Breast epithelium (tissue), 3 donors: ENCODE results near the gene H2AZ1.

ENCODE experiments used
- POLR2A ChIP-seq: fragments of 450-650 bp; IDR thresholded peaks from one replicate; pipeline ENCODE4 v1.6.1; 2016; ENCODE audit warnings: antibody characterized with exemption, mild to moderate bottlenecking, moderate library complexity
- POLR2AphosphoS5 ChIP-seq, 3 donors: sonication (generic); formaldehyde crosslinking; IDR thresholded peaks; one replicate each; pipeline ENCODE4 v1.6.1; 2017; ENCODE audit warnings: antibody characterized with exemption in 3 of 3
- TF ChIP-seq, protein P1 (sequence below), 3 donors: fragments of 450-650 bp; IDR thresholded peaks; one replicate each; pipeline ENCODE4 v1.5.1; 2016 to 2017; ENCODE audit warnings: antibody characterized with exemption in 3 of 3, mild to moderate bottlenecking in 3 of 3, moderate library complexity in 3 of 3

DNA sequence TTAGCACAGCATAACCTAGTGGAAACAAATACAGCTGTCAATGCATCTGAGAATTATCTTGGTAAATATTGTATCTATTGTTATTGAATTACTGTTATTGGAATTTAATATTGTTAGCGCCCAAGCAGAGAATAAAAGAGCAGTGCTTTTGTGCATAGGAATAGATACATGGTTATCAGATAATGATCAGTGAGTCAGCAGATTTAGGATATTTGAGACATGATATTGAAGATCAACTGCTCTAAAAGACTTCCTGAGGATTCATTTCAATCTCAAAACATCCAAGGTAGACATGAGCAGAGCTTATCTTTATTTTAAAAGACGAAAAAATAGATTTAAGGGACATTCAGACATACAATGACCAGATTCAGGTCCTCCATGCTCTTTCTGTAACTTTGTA, 10.6 kb upstream of the H2AZ1 start:
- no peak for TF ChIP-seq POLR2AphosphoS5 (IDR thresholded peaks at IDR 0.05)
- TF ChIP-seq POLR2A: no peak
- TF ChIP-seq, protein P1, sequence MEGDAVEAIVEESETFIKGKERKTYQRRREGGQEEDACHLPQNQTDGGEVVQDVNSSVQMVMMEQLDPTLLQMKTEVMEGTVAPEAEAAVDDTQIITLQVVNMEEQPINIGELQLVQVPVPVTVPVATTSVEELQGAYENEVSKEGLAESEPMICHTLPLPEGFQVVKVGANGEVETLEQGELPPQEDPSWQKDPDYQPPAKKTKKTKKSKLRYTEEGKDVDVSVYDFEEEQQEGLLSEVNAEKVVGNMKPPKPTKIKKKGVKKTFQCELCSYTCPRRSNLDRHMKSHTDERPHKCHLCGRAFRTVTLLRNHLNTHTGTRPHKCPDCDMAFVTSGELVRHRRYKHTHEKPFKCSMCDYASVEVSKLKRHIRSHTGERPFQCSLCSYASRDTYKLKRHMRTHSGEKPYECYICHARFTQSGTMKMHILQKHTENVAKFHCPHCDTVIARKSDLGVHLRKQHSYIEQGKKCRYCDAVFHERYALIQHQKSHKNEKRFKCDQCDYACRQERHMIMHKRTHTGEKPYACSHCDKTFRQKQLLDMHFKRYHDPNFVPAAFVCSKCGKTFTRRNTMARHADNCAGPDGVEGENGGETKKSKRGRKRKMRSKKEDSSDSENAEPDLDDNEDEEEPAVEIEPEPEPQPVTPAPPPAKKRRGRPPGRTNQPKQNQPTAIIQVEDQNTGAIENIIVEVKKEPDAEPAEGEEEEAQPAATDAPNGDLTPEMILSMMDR (IDR thresholded peaks at IDR 0.05): no peak
